ENCODE measurements around the gene SLC45A3.

Gene SLC45A3

GRCh38 chr1:205709059-205709398 is 28.7 kb upstream of the SLC45A3 start:
- DNase-seq (ENCODE audit: extremely low read depth, low read depth), result peak; percentile 24
- TF ChIP-seq CTCF (IDR thresholded peaks at IDR 0.05; ENCODE audit: low read depth, low read length), result no peak

- no peak for DNase-seq (ENCODE audit: extremely low read depth, low read depth)
- no peak for TF ChIP-seq CTCF (IDR thresholded peaks at IDR 0.05; ENCODE audit: low read depth, low read length)
Measured at GRCh38 chr1:205706601-205707502, 26.5 kb upstream of the SLC45A3 start.

GRCh38 chr1:205704903-205705302 is 24.6 kb upstream of the SLC45A3 start:
- no peak for TF ChIP-seq CTCF (IDR thresholded peaks at IDR 0.05; ENCODE audit: low read depth, low read length)
- DNase-seq (ENCODE audit: extremely low read depth, low read depth), result no peak

- TF ChIP-seq CTCF (IDR thresholded peaks at IDR 0.05; ENCODE audit: low read depth, low read length), result no peak
- DNase-seq (ENCODE audit: extremely low read depth, low read depth), result no peak
Measured at GRCh38 chr1:205703072-205703471, 22.8 kb upstream of the SLC45A3 start.

GRCh38 chr1:205701891-205702290 is 21.6 kb upstream of the SLC45A3 start:
- TF ChIP-seq CTCF (IDR thresholded peaks at IDR 0.05; ENCODE audit: low read depth, low read length), result no peak
- no peak for DNase-seq (ENCODE audit: extremely low read depth, low read depth)

- no peak for DNase-seq (ENCODE audit: extremely low read depth, low read depth)
- TF ChIP-seq CTCF (IDR thresholded peaks at IDR 0.05; ENCODE audit: low read depth, low read length), result no peak
Measured at GRCh38 chr1:205701420-205701819, 21.1 kb upstream of the SLC45A3 start.

- no peak for DNase-seq (ENCODE audit: extremely low read depth, low read depth)
- no peak for TF ChIP-seq CTCF (IDR thresholded peaks at IDR 0.05; ENCODE audit: low read depth, low read length)
Measured at GRCh38 chr1:205700865-205701401, 20.6 kb upstream of the SLC45A3 start.
